ENCODE results near the gene BOLA3.

BOLA3 gene

GRCh38 chr2:74155830-74156229 is 8.1 kb upstream of the BOLA3 start:
- no peak for TF ChIP-seq CTCF (IDR thresholded peaks at IDR 0.05; ENCODE audit: control extremely low read depth, extremely low read depth, low read depth, missing control alignments)
- ChIA-PET CTCF (interaction anchor here (1.1 to 13.3 kb wide), 3 partner anchors 9 to 12 kb away, joined by 3 to 138 read pairs (median 4); no protein-coding TSS in a partner anchor), POLR2A (interaction anchor here (0.7 kb wide), 1 partner anchor 75 kb away, joined by 3 read pairs; no protein-coding TSS in a partner anchor)
- no peak for DNase-seq (ENCODE audit: extremely low spot score)

GRCh38 chr2:74152954-74153353 is 5.2 kb upstream of the BOLA3 start:
- no peak for DNase-seq (ENCODE audit: extremely low spot score)
- POLR2A ChIA-PET = interaction anchor here (0.5 kb wide), 1 partner anchor 21 kb away, joined by 6 read pairs; no protein-coding TSS in a partner anchor
- CTCF ChIA-PET = interaction anchor here (2.5 to 13.3 kb wide), 5 partner anchors 15 to 328 kb away, joined by 10 to 177 read pairs (median 31); partner anchors contain the start of genes MOB1A, MTHFD2 and STAMBP
- no peak for TF ChIP-seq CTCF (IDR thresholded peaks at IDR 0.05; ENCODE audit: control extremely low read depth, extremely low read depth, low read depth, missing control alignments)

- POLR2A ChIA-PET = interaction anchor here (0.6 to 1.7 kb wide), 6 partner anchors 20 to 386 kb away, joined by 3 to 9 read pairs (median 4); partner anchors contain the start of gene MOB1A
- CTCF ChIA-PET = interaction anchor here (1.3 to 13.3 kb wide), 9 partner anchors 12 to 325 kb away, joined by 3 to 177 read pairs (median 12); partner anchors contain the start of genes MOB1A, MTHFD2 and STAMBP
- DNase-seq (ENCODE audit: extremely low spot score) = no peak
- TF ChIP-seq CTCF (IDR thresholded peaks at IDR 0.05; ENCODE audit: control extremely low read depth, extremely low read depth, low read depth, missing control alignments) = no peak
Measured at GRCh38 chr2:74149570-74150319, 2.0 kb upstream of the BOLA3 start.

- no peak for DNase-seq (ENCODE audit: extremely low spot score)
- ChIA-PET CTCF (interaction anchor here (1.3 to 13.3 kb wide), 12 partner anchors 11 to 324 kb away, joined by 3 to 177 read pairs (median 10); partner anchors contain the start of genes MOB1A, MTHFD2 and STAMBP), POLR2A (no interaction called here)
- no peak for TF ChIP-seq CTCF (IDR thresholded peaks at IDR 0.05; ENCODE audit: control extremely low read depth, extremely low read depth, low read depth, missing control alignments)
Measured at GRCh38 chr2:74149247-74149525, 1.5 kb upstream of the BOLA3 start.

GRCh38 chr2:74148457-74149246 is 940 bp upstream of the BOLA3 start:
- DNase-seq (ENCODE audit: extremely low spot score) = no peak
- POLR2A ChIA-PET = no interaction called here
- CTCF ChIA-PET = interaction anchor here (0.7 to 13.3 kb wide), 20 partner anchors 8 to 324 kb away, joined by 3 to 177 read pairs (median 4); partner anchors contain the start of genes MOB1A, MTHFD2 and STAMBP
- TF ChIP-seq CTCF (IDR thresholded peaks at IDR 0.05; ENCODE audit: control extremely low read depth, extremely low read depth, low read depth, missing control alignments) = no peak
